OCI-LY7 (cell line): ENCODE data around the gene ZNF423.

ENCODE experiments used
- EZH2phosphoT487 ChIP-seq: fragments of 200-600 bp; sonication (generic); IDR thresholded peaks from 2 replicates; pipeline ENCODE4 v1.6.1; 2018; ENCODE audit warnings: low read depth, borderline replicate concordance, mild to moderate bottlenecking, mixed run types, antibody characterized with exemption, low read length, moderate library complexity, mixed read lengths
- TF ChIP-seq, protein P1 (sequence below): fragments of 200-600 bp; sonication (generic); conservative IDR thresholded peaks from 2 replicates; pipeline ENCODE4 v1.5.1; 2014; ENCODE audit warnings: mild to moderate bottlenecking, antibody characterized with exemption, low read length, moderate library complexity, mixed read lengths

DNA sequence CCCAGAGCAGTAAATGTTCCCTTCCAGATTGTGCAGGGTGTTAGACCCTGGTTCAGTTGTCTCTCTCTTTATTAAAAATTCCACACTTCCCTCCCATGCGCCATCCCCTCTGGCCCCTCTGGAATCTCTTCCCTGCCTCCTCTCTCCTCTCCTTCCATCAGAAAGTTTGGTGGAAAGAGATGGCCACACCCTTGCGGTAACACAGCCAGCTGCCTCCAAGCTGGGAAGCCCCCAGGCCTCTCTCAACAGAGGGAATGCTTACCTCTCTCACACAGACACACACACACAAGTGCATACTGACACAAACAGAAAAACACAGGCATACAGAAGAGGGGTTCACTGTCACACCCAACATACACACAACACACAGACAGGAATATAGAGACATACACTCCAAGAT lies 261.8 kb downstream of the ZNF423 start:
- TF ChIP-seq, protein P1, sequence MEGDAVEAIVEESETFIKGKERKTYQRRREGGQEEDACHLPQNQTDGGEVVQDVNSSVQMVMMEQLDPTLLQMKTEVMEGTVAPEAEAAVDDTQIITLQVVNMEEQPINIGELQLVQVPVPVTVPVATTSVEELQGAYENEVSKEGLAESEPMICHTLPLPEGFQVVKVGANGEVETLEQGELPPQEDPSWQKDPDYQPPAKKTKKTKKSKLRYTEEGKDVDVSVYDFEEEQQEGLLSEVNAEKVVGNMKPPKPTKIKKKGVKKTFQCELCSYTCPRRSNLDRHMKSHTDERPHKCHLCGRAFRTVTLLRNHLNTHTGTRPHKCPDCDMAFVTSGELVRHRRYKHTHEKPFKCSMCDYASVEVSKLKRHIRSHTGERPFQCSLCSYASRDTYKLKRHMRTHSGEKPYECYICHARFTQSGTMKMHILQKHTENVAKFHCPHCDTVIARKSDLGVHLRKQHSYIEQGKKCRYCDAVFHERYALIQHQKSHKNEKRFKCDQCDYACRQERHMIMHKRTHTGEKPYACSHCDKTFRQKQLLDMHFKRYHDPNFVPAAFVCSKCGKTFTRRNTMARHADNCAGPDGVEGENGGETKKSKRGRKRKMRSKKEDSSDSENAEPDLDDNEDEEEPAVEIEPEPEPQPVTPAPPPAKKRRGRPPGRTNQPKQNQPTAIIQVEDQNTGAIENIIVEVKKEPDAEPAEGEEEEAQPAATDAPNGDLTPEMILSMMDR: no peak
- no peak for TF ChIP-seq EZH2phosphoT487
